Panc1 (cell line): ENCODE results near the gene MARCHF2. TPM values are rescaled to one million over a fixed set of nuclear protein-coding genes. Genes with fewer than 3 reads are reported as not detected.

ENCODE experiments used
- ATAC-seq: fragments of 200-7000 bp; cut with Tn5 transposase; 2 replicates; pipeline ENCODE4 v1.9.1; 2020; ENCODE audit warnings: mild to moderate bottlenecking, moderate library complexity
- BruUV-seq: library from RNA; stranded (reverse); fragments of 400-500 nt; replicated peaks from 2 replicates; lab custom pipeline; 2021; lab: Mats Ljungman, UMichigan
- CTCF ChIA-PET: fragments of 300-600 bp; sonication (Branson Sonifier 250); formaldehyde crosslinking; loops from one replicate; lab custom pipeline; 2022; ENCODE audit warnings: antibody characterized with exemption; lab: Charles Lee
- POLR2A ChIA-PET: fragments of 300-600 bp; sonication (Branson Sonifier 250); formaldehyde crosslinking; loops from one replicate; lab custom pipeline; 2022; ENCODE audit warnings: antibody characterized with exemption; lab: Charles Lee
- DNase-seq: peaks from one replicate; pipeline ENCODE4 v3.0.0-alpha.2; 2010; ENCODE audit warnings: low read depth, low spot score
- H3K27ac ChIP-seq: 2 replicates; pipeline ENCODE4 v1.5.1; 2011; ENCODE audit warnings: mild to moderate bottlenecking, low read length, inconsistent platforms
- H3K27me3 ChIP-seq: fragments of 200-500 bp; sonication (Bioruptor generic); 2 replicates; pipeline ENCODE4 v1.6.0; 2014; ENCODE audit warnings: low read length, inconsistent platforms; ENCODE audit not compliant: control insufficient read depth, insufficient read depth
- H3K36me3 ChIP-seq: fragments of 200-500 bp; sonication (Bioruptor generic); 2 replicates; pipeline ENCODE4 v1.5.1; 2014; ENCODE audit warnings: inconsistent platforms, mild to moderate bottlenecking, low read length, moderate library complexity; ENCODE audit not compliant: control insufficient read depth, insufficient read depth
- H3K4me1 ChIP-seq: 2 replicates; pipeline ENCODE4 v1.5.1; 2011; ENCODE audit warnings: inconsistent platforms, mild to moderate bottlenecking, low read length, moderate library complexity; ENCODE audit not compliant: control insufficient read depth, insufficient read depth
- H3K4me3 ChIP-seq, 2 experiments: 2 replicates each; pipeline ENCODE4 v1.5.1; 2011 to 2012; ENCODE audit warnings: low read depth in 2 of 2, low read length in 2 of 2, mild to moderate bottlenecking in 2 of 2, inconsistent platforms in 1 of 2, moderate library complexity in 1 of 2
- H3K9me3 ChIP-seq: fragments of 200-500 bp; sonication (Bioruptor generic); 2 replicates; pipeline ENCODE4 v1.5.1; 2014; ENCODE audit warnings: low read depth, mild to moderate bottlenecking, inconsistent platforms, low read length, moderate library complexity; ENCODE audit not compliant: control insufficient read depth, insufficient read depth
- CTCF ChIP-seq: fragments of 450-650 bp; IDR thresholded peaks from 2 replicates; pipeline ENCODE4 v1.5.1; 2017; ENCODE audit warnings: mild to moderate bottlenecking
- POLR2AphosphoS5 ChIP-seq: IDR thresholded peaks from 2 replicates; pipeline ENCODE4 v1.6.1; 2012; ENCODE audit warnings: mild to moderate bottlenecking, low read depth, low read length, moderate library complexity
- REST ChIP-seq, 2 experiments: IDR thresholded peaks; 2 replicates each; pipeline ENCODE4 v1.6.1; 2011 to 2012; ENCODE audit warnings: low read depth in 2 of 2, control low read depth in 1 of 2, low read length in 1 of 2, mild to moderate bottlenecking in 1 of 2, moderate library complexity in 1 of 2; ENCODE audit not compliant: insufficient read depth in 1 of 2
- SIN3A ChIP-seq: IDR thresholded peaks from 2 replicates; pipeline ENCODE4 v1.6.1; 2012; ENCODE audit warnings: low read depth, mild to moderate bottlenecking, low read length, moderate library complexity, borderline replicate concordance; ENCODE audit not compliant: insufficient read depth
- TCF7L2 ChIP-seq: IDR thresholded peaks from 2 replicates; pipeline ENCODE4 v1.6.1; 2011; ENCODE audit warnings: mild to moderate bottlenecking, low read depth, low read length, inconsistent platforms
- in situ Hi-C: cut with HindIII; loops from 2 replicates; pipeline ENCODE4 v1.10.0; 2016; ENCODE audit warnings: low sequenced_read_pairs, low pct_unique_long_range_greater_than_20kb
- intact Hi-C: fragments of 100-400 bp; cut with micrococcal nuclease; formaldehyde crosslinking; loops from one replicate; pipeline ENCODE4 v1.10.0; 2022; ENCODE audit not compliant: unreplicated experiment
- total RNA-seq: library from RNA; stranded (reverse); gene quantifications from one replicate; pipeline ENCODE4 v1.2.1, GENCODE V29; 2021; ENCODE audit not compliant: unreplicated experiment

Gene MARCHF2
- total RNA-seq, 1 experiment from 2014 or later = 32.6 TPM

- POLR2A ChIA-PET = no interaction called here
- Histone ChIP-seq H3K4me1 (no peaks in the 10 kb centered on the region), H3K27ac (no peak overlapping the region), H3K9me3 (no peaks in the 10 kb centered on the region), H3K4me3 (no peak overlapping the region), H3K36me3 (peaks cover 8% of the 10 kb centered on the region), H3K27me3 (no peaks in the 10 kb centered on the region)
- intact Hi-C loops (no loop called here), in situ Hi-C loops (no loop called here)
- no peak for DNase-seq
- no peak for ATAC-seq
- no TSS peak for BruUV-seq
- no peak for TF ChIP-seq SIN3A
- no peak for TF ChIP-seq REST (IDR thresholded peaks at IDR 0.05; ENCODE audit: insufficient read depth in 1 of 2, low read depth in 2 of 2, low read length in 1 of 2)
- no peak for TF ChIP-seq CTCF
- TF ChIP-seq POLR2AphosphoS5 = no peak
- CTCF ChIA-PET = interaction anchor here (0.6 kb wide), 1 partner anchor 17 kb away, joined by 6 read pairs; no protein-coding TSS in a partner anchor
These were observed 69.6 kb downstream of the MARCHF2 start for GRCh38 chr19:8482696-8483095.

GRCh38 chr19:8483165-8483564, 70.1 kb downstream of the MARCHF2 start:
- no peaks in the 10 kb centered on the region for H3K27me3 ChIP-seq
- TF ChIP-seq REST (IDR thresholded peaks at IDR 0.05; ENCODE audit: insufficient read depth in 1 of 2, low read depth in 2 of 2, low read length in 1 of 2) (no peak), CTCF (no peak), TCF7L2 (no peak), POLR2AphosphoS5 (no peak), SIN3A (no peak)
- POLR2A ChIA-PET = no interaction called here

More at GRCh38 chr19:8483165-8483564, 70.1 kb downstream of the MARCHF2 start:
- Histone ChIP-seq H3K27ac (no peak overlapping the region), H3K36me3 (peaks cover 8% of the 10 kb centered on the region), H3K4me3 (no peak overlapping the region), H3K9me3 (no peaks in the 10 kb centered on the region), H3K4me1 (no peaks in the 10 kb centered on the region)
- intact Hi-C loops = no loop called here
- BruUV-seq = no TSS peak
- in situ Hi-C loops = no loop called here
- DNase-seq (no peak), ATAC-seq (no peak)
- CTCF ChIA-PET = no interaction called here
